ENCODE results near the gene DHRSX.

GRCh38 chrX:2427737-2428136, 73.0 kb downstream of the DHRSX start:
- TF ChIP-seq CTCF (IDR thresholded peaks at IDR 0.05): no peak
- TF ChIP-seq POLR2AphosphoS5 (IDR thresholded peaks at IDR 0.05): no peak
